K562 (cell line): ENCODE measurements around the gene HLF. TPM values are rescaled to one million over a fixed set of nuclear protein-coding genes. Genes with fewer than 3 reads are reported as not detected.

ENCODE experiments used
- ATAC-seq: fragments of 200-7000 bp; cut with Tn5 transposase; 3 replicates; pipeline ENCODE4 v1.9.1; 2020; ENCODE audit warnings: moderate library complexity
- BruUV-seq: library from RNA; stranded (reverse); fragments of 400-500 nt; replicated peaks from 2 replicates; lab custom pipeline; 2021; lab: Mats Ljungman, UMichigan
- CTCF ChIA-PET: fragments of 300-600 bp; formaldehyde crosslinking; extraction: SDS; loops from one replicate; lab custom pipeline; 2021; ENCODE audit warnings: low intra/inter-chr PET ratio; lab: Yijun Ruan, JAX
- POLR2A ChIA-PET: fragments of 300-600, 350-650 bp; sonication (Branson Sonifier 250); formaldehyde crosslinking; extraction: SDS; loops from one replicate; lab custom pipeline; 2021; ENCODE audit warnings: antibody characterized with exemption, inconsistent platforms; lab: Yijun Ruan, JAX
- DNase-seq, 4 experiments: peaks; one replicate each; pipeline versions ENCODE4 v3.0.0 to v3.0.0-alpha.2; 2011 to 2018; ENCODE audit warnings: low spot score in 3 of 4, mixed read lengths in 3 of 4; ENCODE audit errors: extremely low read depth in 1 of 4
- FAIRE-seq: peaks from 2 replicates; lab custom pipeline; 2011; peaks lifted over from hg19 to GRCh38; lab: Jason Lieb, UNC
- H2AFZ ChIP-seq: 2 replicates; pipeline ENCODE4 v1.6.0; 2011; ENCODE audit warnings: low read depth, low read length, control low read depth, inconsistent platforms
- H3K27ac ChIP-seq: fragments of 200-600 bp; 3 replicates; pipeline ENCODE4 v1.8.0; 2011; ENCODE audit warnings: low read depth, mild to moderate bottlenecking, control low read depth, inconsistent platforms, low read length, moderate library complexity, mixed read lengths; ENCODE audit errors: extremely low read depth
- H3K27me3 ChIP-seq, 2 experiments: fragments of 300-600 bp in 1 of 2; 2 replicates in 1 of 2; 3 replicates in 1 of 2; pipeline versions ENCODE4 v1.6.0 to v1.8.0; 2011; ENCODE audit warnings: inconsistent platforms in 2 of 2, low read length in 2 of 2, mild to moderate bottlenecking in 1 of 2, mixed read lengths in 1 of 2, moderate library complexity in 1 of 2; ENCODE audit not compliant: control insufficient read depth in 2 of 2, insufficient read depth in 2 of 2
- H3K36me3 ChIP-seq: fragments of 300-600 bp; 3 replicates; pipeline ENCODE4 v1.8.0; 2011; ENCODE audit warnings: mild to moderate bottlenecking, low read length, inconsistent platforms; ENCODE audit not compliant: control insufficient read depth, insufficient read depth
- H3K4me1 ChIP-seq, 2 experiments: fragments of 200-600 bp in 1 of 2; replicated peaks in 1 of 2; 2 replicates in 1 of 2; 3 replicates in 1 of 2; pipeline versions ENCODE4 v1.5.1 to v1.8.0; 2011; ENCODE audit warnings: inconsistent platforms in 2 of 2, low read length in 2 of 2, mild to moderate bottlenecking in 1 of 2, mixed read lengths in 1 of 2, moderate library complexity in 1 of 2; ENCODE audit not compliant: control insufficient read depth in 2 of 2, insufficient read depth in 2 of 2
- H3K4me2 ChIP-seq: 2 replicates; pipeline ENCODE4 v1.6.1; 2011; ENCODE audit warnings: low read length, control low read depth, inconsistent platforms, mixed read lengths; ENCODE audit not compliant: insufficient read depth
- H3K4me3 ChIP-seq: fragments of 200-600 bp; sonication (generic), shearing (Covaris generic); 2 replicates; pipeline ENCODE4 v1.5.1; 2016; ENCODE audit warnings: control low read depth, inconsistent platforms
- H3K79me2 ChIP-seq: fragments of 200-600 bp; 3 replicates; pipeline ENCODE4 v1.8.0; 2011; ENCODE audit warnings: low read length, inconsistent platforms; ENCODE audit not compliant: control insufficient read depth, insufficient read depth
- H3K9ac ChIP-seq, 2 experiments: 2 replicates each; pipeline versions ENCODE4 v1.6.0 to v1.6.1; 2011; ENCODE audit warnings: low read depth in 2 of 2, low read length in 2 of 2, control low read depth in 1 of 2, inconsistent platforms in 1 of 2, mild to moderate bottlenecking in 1 of 2, mixed read lengths in 1 of 2; ENCODE audit not compliant: insufficient read depth in 1 of 2
- H3K9me1 ChIP-seq: one replicate; pipeline ENCODE4 v1.6.0; 2011; ENCODE audit warnings: inconsistent platforms, mild to moderate bottlenecking, low read length, moderate library complexity; ENCODE audit not compliant: control insufficient read depth, insufficient read depth
- H3K9me3 ChIP-seq: replicated peaks from 2 replicates; pipeline ENCODE4 v1.5.1; 2011; ENCODE audit warnings: low read depth, low read length, inconsistent platforms; ENCODE audit not compliant: control insufficient read depth, insufficient read depth
- H4K20me1 ChIP-seq: replicated peaks from 2 replicates; pipeline ENCODE4 v1.6.1; 2011; ENCODE audit warnings: low read length, inconsistent platforms, mixed read lengths; ENCODE audit not compliant: control insufficient read depth, insufficient read depth
- AFF1 ChIP-seq, 2 experiments: fragments of 450-650 bp; IDR thresholded peaks; 2 replicates each; pipeline ENCODE4 v1.6.1; 2018; ENCODE audit warnings: mild to moderate bottlenecking in 2 of 2, low read depth in 1 of 2; ENCODE audit not compliant: partially characterized antibody in 2 of 2
- COPS2 ChIP-seq: fragments of 450-650 bp; conservative IDR thresholded peaks from 2 replicates; pipeline ENCODE4 v1.6.1; 2016; ENCODE audit warnings: mild to moderate bottlenecking, moderate library complexity
- CSDE1 ChIP-seq, 2 experiments: fragments of 450-650 bp; IDR thresholded peaks; 2 replicates each; pipeline ENCODE4 v1.6.1; 2016; ENCODE audit warnings: mild to moderate bottlenecking in 1 of 2
- PHB2 ChIP-seq: fragments of 450-650 bp; IDR thresholded peaks from 2 replicates; pipeline ENCODE4 v1.6.1; 2017; ENCODE audit warnings: low read depth
- SP2 ChIP-seq: IDR thresholded peaks from 2 replicates; pipeline ENCODE4 v1.6.1; 2011; ENCODE audit warnings: mild to moderate bottlenecking, low read depth, low read length, moderate library complexity; ENCODE audit not compliant: poor library complexity, severe bottlenecking; ENCODE audit errors: extremely low read depth
- THAP12 ChIP-seq: fragments of 250-450 bp; sonication (Bioruptor Pico); IDR thresholded peaks from 2 replicates; pipeline ENCODE4 v1.9.0; 2021; ENCODE audit warnings: mild to moderate bottlenecking, inconsistent platforms
- TSHZ1 ChIP-seq: fragments of 250-450 bp; sonication (Bioruptor Pico); IDR thresholded peaks from 2 replicates; pipeline ENCODE4 v1.4.0; 2020; ENCODE audit warnings: mild to moderate bottlenecking, moderate library complexity
- ZNF12 ChIP-seq: sonication (generic); formaldehyde crosslinking; IDR thresholded peaks from 2 replicates; pipeline ENCODE4 v1.4.0; 2020; ENCODE audit warnings: mild to moderate bottlenecking, missing genetic modification reagents
- ZNF740 ChIP-seq, 3 experiments: fragments of 200-800 bp in 1 of 3; sonication (Bioruptor generic) in 1 of 3; sonication (generic) in 1 of 3; formaldehyde crosslinking in 1 of 3; IDR thresholded peaks; 2 replicates each; pipeline versions ENCODE4 v1.6.1 to v1.8.0; 2016 to 2022; ENCODE audit warnings: mild to moderate bottlenecking in 2 of 3, missing compliant biosample characterization in 2 of 3, missing genetic modification characterization in 2 of 3, missing genetic modification reagents in 1 of 3
- WGBS: fragments of 100-300 bp; shearing (Covaris generic); methylation state at CpG from one replicate; pipeline ENCODE4 v1.1.6; 2016; ENCODE audit warnings: low coverage, mixed read lengths; ENCODE audit not compliant: insufficient coverage; ENCODE audit errors: missing lambda C conversion rate; 5-methylcytosine and 5-hydroxymethylcytosine counted together
- in situ Hi-C: fragments of 300-500 bp; cut with MboI; formaldehyde crosslinking; loops from 4 replicates; pipeline ENCODE4 v1.15.0; 2018; ENCODE audit warnings: inconsistent platforms, mixed read lengths
- intact Hi-C: fragments of 100-400 bp; cut with micrococcal nuclease; formaldehyde crosslinking; loops from 2 replicates; pipeline ENCODE4 v1.14.2; 2022
- polyA plus RNA-seq, 8 experiments: library from polyadenylated mRNA; depleted of rRNA in 4 of 8; stranded (reverse) in 5 of 8; unstranded in 3 of 8; fragments of >200 nt; fragmentation: Nextera tagmentation in 2 of 8; fragmentation: Illumina TruSeq in 1 of 8; extraction: Ambion mirVana in 2 of 8; extraction: Trizol in 1 of 8; gene quantifications; 2 replicates each; pipeline versions ENCODE4 v1.2.1 to v1.2.3, GENCODE V29; 2011 to 2014; ENCODE audit warnings: inconsistent platforms in 1 of 8, missing spikeins in 1 of 8
- total RNA-seq, 7 experiments: library from RNA; depleted of rRNA in 6 of 7; stranded (reverse); fragments of >200 nt in 6 of 7; fragmentation: Illumina TruSeq in 2 of 7; extraction: Trizol in 2 of 7; gene quantifications; 2 replicates each; pipeline versions ENCODE4 v1.2.1 to v1.2.3, GENCODE V29; 2011 to 2021; ENCODE audit warnings: low replicate concordance in 1 of 7

Gene HLF
- total and polyA plus RNA-seq, 9 of the 15 experiments (the other 6 are each of a cell fraction or from before 2014, with no cell fraction given) = 0.03 to 0.24 (median 0.09) TPM

- POLR2A ChIA-PET = interaction anchor here (0.6 to 1.3 kb wide), 3 partner anchors 10 to 172 kb away, joined by 3 to 6 read pairs (median 3); no protein-coding TSS in a partner anchor
- FAIRE-seq = no peak
- in situ Hi-C loops = loop anchor here (5.0 kb wide), 1 partner anchor 363 kb away; no protein-coding TSS in a partner anchor
- TF ChIP-seq THAP12 (CRISPR knock-in tag) = no peak
- no peak for TF ChIP-seq ZNF12 (CRISPR knock-in tag)
- TF ChIP-seq SP2 = no peak
- no peak for TF ChIP-seq PHB2
- TF ChIP-seq TSHZ1 (CRISPR knock-in tag) = no peak
- no peak for TF ChIP-seq AFF1 (IDR thresholded peaks at IDR 0.05; ENCODE audit: low read depth in 1 of 2, partially characterized antibody in 2 of 2)
- TF ChIP-seq CSDE1 (IDR thresholded peaks at IDR 0.05) = no peak
- no peak for TF ChIP-seq ZNF740 (CRISPR knock-in tag; IDR thresholded peaks at IDR 0.05)
- no peak for TF ChIP-seq ZNF740 (tag; IDR thresholded peaks at IDR 0.05)
- no peak for TF ChIP-seq COPS2
These were observed 90.2 kb downstream of the HLF start for GRCh38 chr17:55354941-55355340.

More at GRCh38 chr17:55354941-55355340, 90.2 kb downstream of the HLF start:
- Histone ChIP-seq H3K4me2 (no peak overlapping the region), H2AFZ (0 out of 2 replicates have a peak overlapping the region, but pooled peaks have one; percentile 8), H3K27me3 (no peaks in the 10 kb centered on the region), H3K9me3 (no peaks in the 10 kb centered on the region), H3K9ac (no peak overlapping the region), H3K4me3 (no peak overlapping the region), H4K20me1 (no peaks in the 10 kb centered on the region), H3K79me2 (no peaks in the 10 kb centered on the region), H3K4me1 (no peaks in the 10 kb centered on the region; a peak in 2 of 5 replicates), H3K36me3 (no peaks in the 10 kb centered on the region), H3K9me1 (no peaks in the 10 kb centered on the region), H3K27ac (no peak overlapping the region)
- no TSS peak for BruUV-seq
- DNase-seq (no peak), ATAC-seq (no peak)
- CTCF ChIA-PET = no interaction called here
- intact Hi-C loops = loop anchor here (5.0 to 10.0 kb wide), 2 partner anchors 157 to 300 kb away; partner anchors contain the start of gene SMIM36
- WGBS = 80% methylated on average over 2 of the region's 2 CpGs
